GM21576 (cell line): Measurements from ENCODE around the gene UBE2V1.
"Not testable (repeated sequence)": the region's sequence is repeated elsewhere in the genome, so short reads cannot be mapped to it uniquely, and the experiment has no call there.

ENCODE experiments used
- ATAC-seq: cut with Tn5 transposase; IDR thresholded peaks from one replicate; pipeline ENCODE4 v1.9.1; 2021; ENCODE audit warnings: mild to moderate bottlenecking, moderate library complexity; ENCODE audit not compliant: unreplicated experiment

The UBE2V1 gene

GRCh38 chr20:50138120-50138478 lies 25.1 kb upstream of the UBE2V1 start:
- ATAC-seq: no peak

- not testable (repeated sequence) for ATAC-seq
Measured at GRCh38 chr20:50137702-50138101, 24.8 kb upstream of the UBE2V1 start.

DNA sequence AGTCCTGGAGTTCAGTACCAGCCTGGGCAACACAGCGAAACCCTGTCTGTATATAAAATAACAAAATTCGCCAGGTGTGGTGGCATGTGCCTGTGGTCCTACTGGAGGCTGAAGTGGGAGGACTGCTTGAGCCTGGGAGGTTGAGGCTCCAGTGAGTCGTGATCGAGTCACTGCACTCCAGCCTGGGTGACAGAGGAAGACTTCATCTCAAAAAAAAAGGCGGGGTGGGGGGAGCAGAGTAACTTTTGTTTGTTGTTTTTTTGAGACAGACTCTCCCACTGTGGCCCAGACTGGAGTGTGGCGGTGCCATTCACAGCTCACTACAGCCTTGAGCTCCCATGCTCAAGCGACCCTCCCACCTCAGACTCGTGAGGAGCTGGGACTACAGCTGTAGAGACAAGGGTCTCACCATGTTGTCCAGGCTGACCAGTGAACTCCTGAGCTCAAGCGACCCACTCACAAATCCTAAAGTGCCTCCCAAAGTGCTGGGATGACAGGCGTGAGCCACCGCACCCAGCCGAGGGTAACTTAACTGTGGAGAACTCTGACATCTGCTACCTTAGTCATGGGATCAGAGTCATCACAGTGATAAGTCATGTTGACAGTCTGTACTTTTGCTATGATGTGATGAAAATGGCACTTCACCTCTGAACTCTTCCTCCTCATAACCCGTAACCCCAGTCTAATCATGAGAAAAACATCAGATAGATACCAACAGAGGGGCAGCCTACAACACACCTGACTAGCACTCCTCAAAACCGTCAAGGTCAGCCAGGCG lies 24.1 kb upstream of the UBE2V1 start:
- no peak for ATAC-seq

GRCh38 chr20:50135157-50135556 lies 22.2 kb upstream of the UBE2V1 start:
- ATAC-seq: not testable (repeated sequence)

- no peak for ATAC-seq
Measured at GRCh38 chr20:50133474-50134217, 20.7 kb upstream of the UBE2V1 start.

GRCh38 chr20:50133041-50133440 lies 20.1 kb upstream of the UBE2V1 start:
- no peak for ATAC-seq

- no peak for ATAC-seq
Measured at GRCh38 chr20:50130995-50131394, 18.0 kb upstream of the UBE2V1 start.

DNA sequence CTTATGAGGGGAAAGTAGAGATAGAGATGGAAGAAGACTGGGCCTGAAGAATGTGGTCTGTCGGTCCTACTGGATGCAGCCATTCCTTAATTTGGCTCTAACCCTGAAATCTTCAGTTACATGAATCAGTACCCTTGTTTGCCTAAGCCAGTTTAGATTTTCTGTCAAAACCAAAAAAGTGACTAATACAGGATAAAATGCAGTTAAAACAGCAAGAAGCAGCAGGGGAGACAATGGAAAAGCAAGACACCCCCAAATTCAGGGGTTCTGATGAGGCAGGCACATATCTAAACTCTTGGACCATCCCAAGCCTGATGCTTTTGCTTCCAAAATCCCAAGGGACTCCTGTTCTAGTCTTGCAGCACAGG lies 17.4 kb upstream of the UBE2V1 start:
- no peak for ATAC-seq

DNA sequence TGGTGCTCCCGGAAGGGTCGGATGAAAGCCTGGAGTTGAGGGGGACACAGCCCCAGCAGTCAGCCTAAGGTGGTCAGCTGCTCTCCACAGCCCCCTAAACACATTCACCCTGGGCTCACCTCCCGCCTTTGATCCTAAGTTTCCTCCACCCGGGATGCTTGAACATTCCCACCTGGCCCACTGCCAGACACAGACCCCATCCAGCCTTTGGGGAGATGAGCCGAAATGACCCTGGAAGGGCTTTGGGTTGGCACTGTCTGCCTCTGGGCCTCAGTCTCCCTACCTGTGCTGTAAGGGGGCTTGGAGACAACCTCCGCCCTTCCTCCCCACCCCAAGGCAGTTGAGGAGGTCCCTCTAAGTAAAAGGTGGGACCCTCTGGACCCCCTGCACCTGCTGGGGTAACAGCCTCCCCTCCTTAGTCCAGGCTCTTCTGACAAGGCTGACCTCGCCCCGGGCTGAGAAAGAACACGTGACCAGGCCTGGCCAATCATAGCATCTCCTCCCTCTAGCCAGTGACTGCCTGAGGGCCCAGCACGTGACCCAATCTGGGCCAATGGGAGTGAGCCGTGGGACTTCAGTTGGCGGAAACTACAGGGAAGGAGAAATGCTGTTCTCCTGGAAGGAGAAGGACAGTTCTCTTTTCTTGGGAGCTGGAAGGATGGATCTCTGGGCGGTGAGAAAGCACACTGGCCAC lies 16.9 kb upstream of the UBE2V1 start:
- no peak for ATAC-seq

DNA sequence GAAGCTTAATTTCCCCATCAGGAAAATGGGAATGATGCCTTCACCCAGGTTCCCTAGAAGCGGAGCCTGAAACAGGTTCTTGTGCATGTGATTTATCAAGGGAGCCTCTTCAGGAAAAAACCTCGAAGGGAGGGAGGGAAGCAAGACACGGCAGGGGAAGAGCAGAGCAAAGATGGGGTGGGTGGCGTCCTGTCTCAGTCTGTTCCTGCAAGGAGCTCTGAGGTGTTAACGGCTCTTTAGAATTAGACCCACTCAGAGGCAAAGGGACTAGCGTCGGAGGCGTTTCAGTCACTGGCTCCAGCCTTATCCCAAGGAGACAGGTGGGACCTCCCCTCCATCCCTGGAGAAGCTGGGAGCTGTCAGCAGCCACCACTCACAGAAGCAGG lies 15.6 kb upstream of the UBE2V1 start:
- ATAC-seq: no peak

- no peak for ATAC-seq
Measured at GRCh38 chr20:50127587-50128519, 14.9 kb upstream of the UBE2V1 start.

DNA sequence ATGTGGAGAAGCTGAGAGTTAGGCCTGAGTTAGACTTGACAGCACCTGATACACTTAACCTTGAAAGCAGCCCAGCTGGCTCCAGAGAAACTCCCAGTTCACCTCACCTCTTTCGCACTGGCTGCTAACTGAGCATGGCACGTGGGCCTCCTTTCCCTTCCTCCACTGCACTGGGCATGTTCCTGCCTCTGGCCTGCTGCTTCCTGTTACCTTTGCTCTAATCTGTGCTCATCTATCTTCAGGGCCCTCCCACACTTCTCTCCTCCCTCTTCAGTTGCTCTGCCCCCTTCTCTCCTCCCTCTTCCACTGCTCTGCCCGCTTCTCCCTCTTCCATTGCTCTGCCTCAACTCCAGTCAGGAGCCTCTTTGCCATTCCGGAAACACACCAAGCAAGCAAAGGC lies 13.7 kb upstream of the UBE2V1 start:
- no peak for ATAC-seq

DNA sequence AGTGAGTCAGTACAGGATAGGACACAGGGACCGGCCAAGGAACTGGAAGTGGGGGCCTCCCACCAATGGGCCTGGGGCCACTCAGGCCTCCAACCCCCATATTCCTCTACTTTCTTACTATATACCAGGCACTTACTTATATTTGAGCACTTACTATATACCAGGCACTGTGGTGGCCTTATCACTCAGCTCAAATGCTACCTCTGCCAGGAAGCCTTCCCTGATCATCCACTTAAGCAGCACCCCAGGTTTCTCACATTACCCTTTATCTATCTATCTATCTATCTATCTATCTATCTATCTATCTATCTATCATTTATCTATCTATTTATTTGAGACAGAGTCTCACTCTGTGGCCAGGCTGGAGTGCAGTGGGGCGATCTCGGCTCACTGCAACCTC lies 12.3 kb upstream of the UBE2V1 start:
- ATAC-seq: no peak

- no peak for ATAC-seq
Measured at GRCh38 chr20:50124496-50124895, 11.5 kb upstream of the UBE2V1 start.

DNA sequence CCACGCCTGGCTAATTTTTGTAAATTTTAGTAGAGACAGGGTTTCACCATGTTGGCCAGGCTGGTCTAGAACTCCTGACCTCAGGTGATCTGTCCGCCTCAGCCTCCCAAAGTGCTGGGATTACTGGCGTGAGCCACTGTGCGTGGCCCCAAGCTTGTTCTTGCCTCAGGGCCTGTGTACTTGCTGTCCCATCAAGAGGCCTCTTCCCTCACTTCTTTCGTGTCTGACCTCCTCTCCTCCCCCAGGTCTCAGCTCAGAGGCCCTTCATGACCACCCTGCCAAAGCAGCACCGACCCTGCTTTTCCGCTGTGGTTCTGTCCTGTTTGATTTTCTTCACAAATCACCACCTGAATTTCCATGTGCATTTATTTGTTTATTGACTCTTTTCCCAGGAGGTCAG lies 10.5 kb upstream of the UBE2V1 start:
- no peak for ATAC-seq

DNA sequence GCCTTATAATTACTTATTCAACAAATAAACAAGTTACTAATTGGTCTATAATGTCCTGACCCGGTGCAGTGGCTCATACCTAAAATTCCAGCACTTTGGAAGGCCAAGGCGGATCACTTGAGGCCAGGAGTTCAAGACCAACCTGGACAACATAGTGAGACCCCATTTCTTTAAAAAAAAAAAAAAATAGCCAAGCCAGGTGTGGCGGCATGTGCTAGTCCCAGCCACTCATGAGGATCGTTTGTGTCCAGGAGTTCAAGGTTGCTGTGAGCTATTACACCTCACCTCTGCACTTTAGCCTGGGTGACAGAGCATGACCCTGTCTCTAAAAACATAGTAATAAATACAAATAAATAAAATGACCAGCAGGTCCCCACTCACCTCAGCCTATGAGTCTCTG lies 9.8 kb upstream of the UBE2V1 start:
- ATAC-seq: no peak

DNA sequence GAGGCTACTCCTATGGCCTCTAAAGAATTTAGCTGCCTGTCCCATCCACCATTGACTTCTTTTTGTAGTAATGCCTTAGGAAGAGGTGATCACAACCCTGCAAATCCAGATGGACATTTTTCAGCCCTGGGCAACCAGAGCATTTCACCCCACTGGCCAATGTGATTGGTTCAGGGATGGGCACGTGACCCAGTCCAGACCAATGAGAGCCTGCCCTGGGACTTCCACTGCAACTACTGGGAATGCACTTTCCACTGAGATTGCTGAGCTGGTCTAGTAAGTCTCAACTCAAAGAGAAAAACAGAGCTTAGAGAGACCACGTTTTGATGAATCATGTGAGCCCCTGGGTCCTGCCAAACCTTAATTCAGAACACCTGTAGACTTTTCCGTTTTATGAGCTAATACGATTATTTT lies 8.9 kb upstream of the UBE2V1 start:
- no peak for ATAC-seq

DNA sequence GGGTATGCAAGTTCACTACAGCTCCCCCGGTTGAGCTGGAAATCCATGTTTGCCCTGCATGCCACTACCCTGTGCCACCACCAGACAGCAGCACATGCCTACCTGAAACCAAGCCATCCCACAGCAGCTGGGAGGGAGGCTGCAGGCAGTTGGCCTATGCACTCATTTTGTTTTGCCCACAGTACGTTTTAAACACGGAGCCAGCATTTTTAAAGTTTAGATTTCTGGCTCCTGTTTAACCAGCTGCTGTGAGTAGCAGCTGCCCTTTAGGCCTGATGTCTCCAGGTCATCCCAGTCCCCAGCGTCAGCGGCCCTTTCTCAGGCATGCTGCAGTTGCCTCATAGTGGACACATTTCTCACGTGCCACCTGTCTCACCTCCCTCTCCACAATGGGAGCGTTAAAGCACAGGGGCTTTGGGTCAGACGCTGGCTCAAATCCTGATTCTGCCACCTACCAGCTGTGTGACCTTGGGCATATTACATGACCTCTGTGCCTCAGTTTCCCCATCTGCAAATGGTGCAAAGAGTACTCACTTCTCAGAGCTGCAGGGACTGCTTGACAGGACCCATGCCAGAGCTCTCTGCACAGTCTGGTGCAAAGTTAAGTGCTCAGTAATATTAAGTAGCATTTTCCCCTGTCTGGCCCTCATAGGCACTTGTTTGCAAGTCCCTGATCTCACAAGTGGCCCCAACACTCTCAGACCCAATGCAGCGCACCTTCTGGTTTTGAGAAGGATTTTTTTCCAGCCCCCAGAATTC lies 8.2 kb upstream of the UBE2V1 start:
- no peak for ATAC-seq

- ATAC-seq: no peak
Measured at GRCh38 chr20:50118203-50118602, 5.3 kb upstream of the UBE2V1 start.

DNA sequence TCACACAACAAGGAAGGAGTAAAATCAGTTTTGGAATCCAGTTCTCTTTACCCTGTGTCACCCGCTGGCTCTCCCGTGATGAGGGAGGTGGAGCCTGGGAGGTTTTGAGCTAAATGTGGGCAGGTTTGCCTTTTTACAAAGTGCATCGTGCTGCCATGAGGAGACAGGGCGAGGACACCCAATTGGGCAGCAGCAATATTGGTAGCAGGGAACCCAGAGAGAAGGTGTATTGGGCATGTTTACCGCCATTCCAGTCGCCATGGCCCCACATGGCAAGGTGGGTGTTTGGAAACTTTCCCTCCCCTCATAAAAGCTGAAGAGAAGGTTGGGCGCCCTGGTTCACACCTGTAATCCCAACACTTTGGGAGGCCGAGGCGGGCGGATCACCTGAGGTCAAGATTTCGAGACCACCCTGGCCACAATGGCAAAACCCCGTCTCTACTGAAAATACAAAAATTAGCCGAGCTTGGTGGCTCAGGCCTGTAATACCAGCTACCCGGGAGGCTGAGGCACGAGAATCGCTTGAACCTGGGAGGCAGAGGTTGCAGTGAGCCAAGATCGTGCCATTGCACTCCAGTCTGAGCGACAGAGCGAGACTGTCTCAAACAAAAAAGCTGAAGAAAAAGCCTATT lies 3.5 kb upstream of the UBE2V1 start:
- ATAC-seq: no peak
